GM19468 (cell line): Measurements from ENCODE around the gene ATG14.
"Not testable (repeated sequence)": the region's sequence is repeated elsewhere in the genome, so short reads cannot be mapped to it uniquely, and the experiment has no call there.

ENCODE experiments used
- ATAC-seq: cut with Tn5 transposase; IDR thresholded peaks from one replicate; pipeline ENCODE4 v1.9.1; 2021; ENCODE audit warnings: mild to moderate bottlenecking, moderate library complexity, moderate number of reproducible peaks; ENCODE audit not compliant: unreplicated experiment; ENCODE audit errors: extremely low read depth

ATG14 gene

DNA sequence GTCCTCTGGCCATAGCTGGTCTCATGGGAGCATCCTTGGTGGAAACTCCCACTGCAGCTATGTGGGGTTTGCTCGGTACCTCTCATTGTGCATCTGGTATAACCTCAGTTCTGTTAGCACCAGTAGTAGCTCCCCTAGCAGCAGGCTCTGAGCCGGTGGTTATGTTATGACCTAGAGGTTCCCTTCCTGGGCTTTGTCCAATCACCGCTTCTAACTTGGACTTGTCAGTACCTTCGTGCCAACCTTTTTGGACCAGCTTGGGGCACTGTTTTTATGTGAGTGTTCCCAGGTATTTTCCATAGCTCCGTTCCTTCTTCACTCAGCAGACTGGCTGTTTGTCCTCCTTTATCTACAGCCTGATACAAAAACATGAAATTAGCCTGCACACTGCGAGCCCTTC is 55.7 kb downstream of the ATG14 start:
- no peak for ATAC-seq

DNA sequence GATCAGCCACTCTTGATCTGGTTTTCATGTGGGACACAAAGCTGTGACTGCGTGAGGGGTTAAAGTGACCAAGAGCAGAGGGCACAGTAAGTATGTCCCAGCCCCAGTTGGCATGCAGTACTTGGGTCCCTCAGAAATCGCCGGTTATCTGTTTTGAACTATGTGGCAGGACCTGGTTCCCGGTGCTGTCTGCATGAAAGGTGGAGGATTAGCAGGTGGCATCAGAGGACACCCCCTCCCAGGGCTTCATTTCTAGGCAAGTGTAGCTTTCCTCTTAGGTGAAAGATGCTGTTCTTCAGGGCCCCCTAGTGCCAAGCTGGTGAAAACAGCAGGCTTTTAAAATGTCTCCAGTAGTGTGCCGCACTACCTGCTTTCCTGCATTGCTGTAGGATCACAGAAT is 57.1 kb downstream of the ATG14 start:
- ATAC-seq: no peak

DNA sequence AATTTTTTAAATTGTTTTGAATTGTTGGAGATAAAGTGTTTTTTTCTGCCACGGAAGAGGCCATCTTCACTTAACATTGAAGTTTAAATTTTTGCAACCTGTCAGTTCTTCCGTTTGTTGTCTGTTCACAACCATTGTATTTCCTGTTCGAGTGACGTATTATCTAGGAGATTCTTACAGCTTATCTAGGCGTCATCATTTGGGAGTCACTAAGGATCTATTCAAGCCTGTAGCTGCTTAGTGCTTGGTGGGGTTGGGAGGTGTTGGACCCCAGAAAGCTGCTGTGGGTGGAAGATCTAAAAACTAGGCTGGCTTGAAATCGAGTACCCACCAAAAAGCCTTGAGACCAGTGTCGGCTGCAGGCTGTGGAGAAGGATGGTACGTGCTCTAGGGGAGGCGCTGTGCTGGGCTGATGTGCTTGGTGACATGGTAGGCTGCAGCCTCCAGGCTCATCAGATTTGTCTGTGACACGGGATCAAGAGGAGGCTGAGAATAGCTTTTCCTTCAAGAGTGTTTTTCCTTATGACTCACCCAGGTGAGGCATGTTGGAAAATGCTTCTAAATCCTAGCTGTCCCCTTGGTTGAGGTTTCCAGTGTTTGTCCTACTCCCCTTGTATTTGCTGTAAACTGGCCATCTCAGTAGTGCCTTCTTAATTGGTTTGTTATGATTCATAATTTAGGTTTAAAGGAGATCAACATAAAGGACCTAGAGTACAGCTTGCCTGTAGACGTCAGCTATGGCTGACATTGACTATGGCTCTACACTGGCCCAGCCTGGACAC is 57.8 kb downstream of the ATG14 start:
- no peak for ATAC-seq

- ATAC-seq: no peak
These were observed 59.4 kb downstream of the ATG14 start for GRCh38 chr14:55352201-55352600.

DNA sequence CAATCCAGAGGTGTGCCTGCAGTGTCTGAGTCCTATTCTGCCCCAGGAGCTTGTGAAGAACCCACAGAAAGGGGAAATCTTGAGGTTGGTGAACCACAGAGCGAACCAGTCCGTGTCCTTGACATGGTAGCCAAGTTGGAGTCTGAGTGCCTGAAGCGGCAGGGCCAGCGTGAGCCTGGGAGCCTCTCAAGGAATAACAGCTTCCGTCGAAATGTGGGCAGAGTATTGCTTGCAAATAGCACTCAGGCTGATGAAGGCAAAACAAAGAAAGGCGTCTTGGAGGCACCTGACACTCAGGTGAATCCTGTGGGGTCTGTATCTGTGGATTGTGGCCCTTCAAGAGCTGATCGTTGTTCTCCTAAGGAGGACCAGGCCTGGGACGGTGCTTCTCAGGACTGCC is 60.5 kb downstream of the ATG14 start:
- no peak for ATAC-seq

GRCh38 chr14:55350461-55350860 is 61.2 kb downstream of the ATG14 start:
- ATAC-seq: no peak

DNA sequence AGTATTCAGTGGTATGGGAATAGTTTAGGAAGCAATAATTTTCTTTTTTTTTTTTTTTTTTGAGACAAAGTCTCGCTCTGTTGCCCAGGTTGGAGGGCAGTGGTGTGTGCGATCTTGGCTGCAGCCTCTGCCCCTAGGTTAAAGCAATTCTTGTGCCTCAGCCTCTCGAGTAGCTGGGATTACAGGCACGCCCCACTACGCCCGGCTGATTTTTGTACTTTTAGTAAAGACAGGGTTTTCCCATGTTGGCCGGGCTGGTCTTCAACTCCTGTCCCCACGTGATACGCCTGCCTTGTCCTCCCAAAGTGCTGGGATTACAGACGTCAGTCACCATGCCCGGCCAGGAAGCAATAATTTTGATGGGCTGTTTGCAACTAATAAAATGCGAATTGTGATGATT is 62.1 kb downstream of the ATG14 start:
- ATAC-seq: no peak

DNA sequence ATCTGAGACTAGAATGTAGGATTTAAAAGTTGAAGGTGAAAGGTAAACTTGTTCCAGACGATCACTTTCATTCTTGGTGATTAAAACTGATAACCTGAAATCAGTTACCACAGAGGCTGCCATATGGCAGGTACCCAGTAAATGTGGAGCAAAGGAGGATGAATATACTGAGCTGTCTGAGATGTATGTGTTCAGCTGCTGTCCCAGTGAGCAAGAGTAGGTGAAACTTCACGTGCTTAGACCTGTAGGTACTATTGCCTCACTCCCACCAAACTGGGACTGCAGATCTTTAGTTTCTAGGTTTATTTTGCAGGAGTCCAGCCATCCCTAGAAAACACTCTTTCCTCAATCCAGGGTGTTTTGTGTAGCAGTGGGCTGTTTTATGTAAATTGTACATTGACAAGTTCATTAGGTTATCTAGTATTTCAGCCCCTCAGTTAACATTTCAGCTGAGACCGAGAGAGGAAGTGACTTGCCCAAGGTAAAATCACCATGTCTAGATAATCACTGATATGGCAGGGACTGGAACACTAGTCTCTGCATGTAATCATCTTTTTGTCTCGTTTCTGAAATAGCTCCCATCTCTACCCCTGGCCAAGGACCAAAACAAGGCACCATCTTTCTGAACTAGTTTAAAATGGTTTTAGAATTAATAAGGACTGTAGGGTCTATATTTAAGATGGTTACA is 62.7 kb downstream of the ATG14 start:
- ATAC-seq: no peak

GRCh38 chr14:55347748-55348147 is 63.9 kb downstream of the ATG14 start:
- no peak for ATAC-seq

DNA sequence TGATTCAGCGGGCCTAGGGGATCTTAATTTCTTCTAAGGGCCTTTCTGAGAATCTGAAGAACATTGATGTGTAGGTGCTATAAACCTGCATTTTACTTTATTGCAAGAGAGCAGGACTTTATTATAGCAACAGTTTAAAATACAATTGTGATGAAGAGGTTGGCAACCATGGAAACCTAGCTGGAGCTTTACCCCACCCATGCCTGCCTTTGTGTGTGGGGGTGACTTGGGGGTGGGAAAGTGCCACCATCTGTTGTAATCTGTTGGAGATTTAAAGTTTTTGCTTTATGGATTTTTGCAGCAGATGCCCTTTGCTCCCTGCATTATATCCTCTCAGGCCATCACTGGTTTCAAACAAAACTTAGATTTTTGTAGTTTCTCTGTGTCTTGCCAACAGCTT is 64.6 kb downstream of the ATG14 start:
- no peak for ATAC-seq

- ATAC-seq: not testable (repeated sequence)
These were observed 67.0 kb downstream of the ATG14 start for GRCh38 chr14:55344582-55345163.

GRCh38 chr14:55341781-55342180 is 69.8 kb downstream of the ATG14 start:
- ATAC-seq: no peak

GRCh38 chr14:55340482-55340881 is 71.1 kb downstream of the ATG14 start:
- no peak for ATAC-seq

DNA sequence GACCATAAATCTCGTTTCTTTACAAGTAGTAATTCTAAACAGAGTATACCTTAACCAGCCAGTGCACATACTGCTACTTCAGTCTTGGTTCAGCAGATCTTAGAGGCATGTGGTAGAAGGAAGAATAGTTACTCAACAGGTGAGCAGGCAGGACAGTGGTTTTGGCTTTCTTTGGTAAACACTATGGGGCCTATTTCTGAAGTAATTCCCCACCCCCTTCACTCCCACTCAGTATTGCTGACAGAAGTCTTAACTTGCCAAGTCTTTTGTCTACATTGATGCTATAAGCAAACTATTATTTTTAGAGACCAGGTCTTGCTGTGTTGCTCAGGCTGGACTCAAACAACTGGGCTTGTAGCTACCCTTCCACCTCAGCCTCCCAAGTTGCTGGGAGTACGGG is 71.9 kb downstream of the ATG14 start:
- ATAC-seq: peak; percentile 28

GRCh38 chr14:55336691-55337090 is 74.9 kb downstream of the ATG14 start:
- no peak for ATAC-seq

GRCh38 chr14:55336162-55336561 is 75.5 kb downstream of the ATG14 start:
- ATAC-seq: no peak

DNA sequence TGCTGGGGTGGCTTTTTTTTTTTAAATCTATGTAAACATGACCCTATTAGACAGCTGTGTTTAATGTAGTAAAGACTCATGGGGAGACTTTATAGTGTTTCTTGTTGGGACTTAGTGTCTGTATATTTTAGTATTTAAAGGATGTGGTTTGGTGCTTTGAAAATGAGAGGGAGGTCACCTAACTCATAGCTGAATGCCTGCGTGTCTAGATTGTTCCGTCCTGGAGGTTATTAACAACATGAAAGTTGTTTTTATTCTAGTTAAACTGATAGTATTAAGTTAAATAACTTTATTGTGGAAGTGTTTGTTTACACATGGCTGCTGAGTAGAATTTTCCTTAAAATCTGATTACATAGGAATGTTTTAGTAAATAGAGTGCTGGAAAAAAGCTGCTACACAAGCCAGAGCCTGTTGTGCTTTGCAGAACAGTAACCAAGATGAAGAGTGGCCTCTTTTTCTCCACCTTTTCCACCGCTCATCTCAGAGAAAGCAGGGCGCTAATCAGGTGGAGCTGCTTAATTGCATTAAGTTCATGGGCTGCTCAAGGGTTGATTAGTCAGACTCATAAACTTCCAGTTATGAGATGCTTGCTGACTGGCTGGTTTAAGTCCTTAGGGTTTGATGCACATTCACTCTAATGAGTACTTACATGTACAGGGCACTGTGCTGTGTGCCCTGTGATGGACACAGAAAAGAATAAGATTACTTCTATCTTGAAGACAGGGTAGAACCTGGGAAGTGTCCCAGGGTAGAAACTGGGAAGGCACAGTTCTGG is 77.7 kb downstream of the ATG14 start:
- ATAC-seq: no peak

DNA sequence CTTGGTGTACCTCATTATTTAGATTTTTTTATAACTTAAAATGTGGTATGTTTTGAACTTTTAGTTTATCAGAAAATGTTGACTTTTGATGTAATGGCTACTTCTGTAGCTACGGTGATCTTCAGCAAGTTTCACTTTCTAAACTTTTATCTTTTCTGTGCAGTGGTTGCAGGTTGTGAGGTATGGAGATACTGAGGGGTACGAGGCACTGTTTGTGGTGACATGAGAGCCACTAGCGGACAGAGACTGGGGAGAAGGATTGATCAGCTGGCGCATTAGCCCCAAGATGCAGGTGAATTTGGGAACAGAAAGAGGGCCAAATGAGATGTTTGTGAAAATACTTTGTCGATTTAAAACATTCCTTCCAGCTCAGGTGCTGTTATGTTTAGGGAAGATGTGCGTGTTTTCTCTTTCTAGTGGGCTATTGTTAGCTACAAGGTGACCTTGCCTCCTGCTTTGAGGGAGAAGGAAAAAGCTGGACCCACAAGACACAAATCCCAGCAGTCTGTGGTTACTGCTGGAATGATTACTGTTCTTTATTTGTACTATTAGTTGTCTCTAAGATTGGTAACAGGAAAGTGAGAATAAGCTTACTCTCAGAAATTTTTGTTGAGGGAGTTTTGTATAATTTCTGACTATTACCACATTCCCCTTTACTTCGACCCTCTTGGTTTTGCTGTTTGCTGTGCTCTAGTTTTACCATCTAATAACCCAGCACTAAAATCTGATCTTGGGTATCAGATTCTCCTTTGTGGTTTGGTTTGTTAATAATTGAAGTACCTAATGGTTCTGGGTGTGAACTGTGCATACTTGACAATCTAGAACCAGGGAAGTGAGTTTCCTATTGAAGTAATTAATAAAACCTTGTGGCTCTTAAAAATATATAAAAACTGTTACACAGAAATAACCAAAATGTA is 78.7 kb downstream of the ATG14 start:
- ATAC-seq: peak; percentile 29

GRCh38 chr14:55329999-55330710 is 81.5 kb downstream of the ATG14 start:
- no peak for ATAC-seq
